ENCODE data around the gene CNOT1.
A peak's percentile ranks its signal among the peaks of the same experiment; 100 is the strongest.
"Not testable (repeated sequence)": the region's sequence is repeated elsewhere in the genome, so short reads cannot be mapped to it uniquely, and the experiment has no call there.

Gene CNOT1

DNA sequence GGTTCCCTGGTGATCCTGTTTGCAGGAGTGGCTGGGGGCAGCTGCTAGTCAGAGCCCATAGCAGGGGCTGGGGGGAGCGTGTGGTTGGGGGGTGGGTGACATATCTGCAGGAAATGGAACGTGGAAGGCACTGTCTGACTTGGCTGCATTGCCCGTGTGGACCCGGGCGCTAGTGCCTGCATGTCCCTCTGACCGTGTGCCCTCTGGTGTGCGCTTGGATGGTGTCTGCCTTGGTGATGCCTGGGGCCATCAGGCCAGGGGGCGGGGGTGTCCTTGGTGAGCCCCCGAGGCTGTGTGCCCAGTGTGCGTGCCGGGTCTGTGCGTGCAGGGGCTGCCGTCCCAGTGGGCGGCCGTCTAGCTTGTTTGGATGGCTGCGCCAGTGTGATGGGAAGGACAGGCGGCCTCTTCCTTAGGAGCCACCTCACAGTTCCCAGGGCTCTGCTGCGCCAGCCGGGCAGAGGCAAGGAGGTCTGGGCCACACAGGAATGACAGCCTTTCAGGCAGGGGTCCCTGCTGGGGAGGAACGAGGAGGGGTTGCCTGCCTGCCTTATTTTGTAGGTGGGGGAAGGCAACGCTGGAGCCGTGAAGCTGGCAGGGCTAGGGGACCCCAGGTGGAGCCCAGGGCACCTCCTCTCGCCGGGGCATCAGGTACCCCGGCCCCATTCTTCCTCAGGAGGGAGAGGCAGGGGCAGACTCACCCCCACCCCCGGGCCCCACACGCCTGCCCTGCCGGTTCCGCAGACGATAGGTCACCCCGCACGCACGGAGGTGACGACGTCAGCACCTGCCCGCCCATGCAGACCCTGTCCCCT is 129.0 kb downstream of the CNOT1 start:
- no peak for DNase-seq

DNA sequence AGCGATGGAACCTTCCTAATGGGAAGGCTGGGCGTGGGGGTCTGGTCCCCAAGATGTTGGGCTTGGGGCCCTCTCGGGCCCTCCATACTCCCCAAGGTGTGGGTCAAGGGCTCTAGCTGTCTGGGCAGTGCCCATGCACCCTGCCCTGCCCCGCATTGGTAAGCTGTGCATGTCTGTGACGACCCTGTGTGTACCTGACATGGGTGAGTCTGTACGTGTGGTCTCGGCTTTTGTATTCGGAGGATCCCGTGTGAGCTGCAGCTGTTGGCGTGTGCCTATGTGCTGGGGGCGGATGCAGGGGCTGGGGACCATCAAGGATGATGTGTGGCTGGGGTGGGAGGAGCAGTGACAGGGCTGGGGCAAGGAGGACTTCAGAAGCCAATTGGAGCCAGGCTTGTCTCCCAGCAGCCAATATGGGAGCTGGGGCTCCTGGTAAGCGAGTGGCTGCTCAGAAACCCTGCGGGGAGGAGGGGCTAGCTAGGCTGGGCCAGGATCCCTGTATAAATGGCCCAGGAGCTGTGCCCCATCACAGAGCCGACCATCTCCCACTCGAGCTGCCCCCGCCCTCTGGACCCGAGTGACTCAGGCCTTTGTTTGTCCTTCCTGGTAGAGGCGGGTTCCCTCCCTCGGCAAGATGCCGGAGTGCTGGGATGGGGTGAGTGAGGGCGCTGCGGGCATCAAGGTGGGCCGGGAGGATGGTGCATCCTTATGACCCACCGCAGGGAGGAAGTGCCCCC is 129.8 kb downstream of the CNOT1 start, which contains the start of gene NDRG4:
NDRG4 (plus strand) TSS at position 529 of the 737 bp plus-strand sequence; CDS start at position 635, 106 bp downstream.
- no peak for DNase-seq

DNA sequence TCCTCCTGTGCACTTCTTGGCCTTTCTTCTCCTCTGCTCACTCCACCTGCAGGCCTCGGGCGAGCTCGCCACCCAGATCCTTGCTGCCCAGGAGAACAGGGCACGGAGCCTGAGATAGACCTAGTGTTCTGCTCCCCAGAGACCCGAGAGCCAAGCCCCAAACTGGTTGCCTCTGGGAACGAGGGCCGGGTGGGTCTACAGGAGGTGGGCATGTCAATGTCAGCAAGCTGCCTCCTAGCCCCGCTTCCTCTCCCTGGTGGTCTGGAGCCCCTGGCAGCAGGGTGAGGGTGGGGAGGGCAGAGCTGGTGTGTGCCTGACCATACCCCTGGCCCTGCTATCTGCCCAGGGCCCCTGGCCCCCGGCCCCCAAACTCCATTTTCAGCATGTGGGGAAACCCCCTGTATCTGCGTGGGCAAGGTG is 130.5 kb downstream of the CNOT1 start:
- no peak for DNase-seq

DNA sequence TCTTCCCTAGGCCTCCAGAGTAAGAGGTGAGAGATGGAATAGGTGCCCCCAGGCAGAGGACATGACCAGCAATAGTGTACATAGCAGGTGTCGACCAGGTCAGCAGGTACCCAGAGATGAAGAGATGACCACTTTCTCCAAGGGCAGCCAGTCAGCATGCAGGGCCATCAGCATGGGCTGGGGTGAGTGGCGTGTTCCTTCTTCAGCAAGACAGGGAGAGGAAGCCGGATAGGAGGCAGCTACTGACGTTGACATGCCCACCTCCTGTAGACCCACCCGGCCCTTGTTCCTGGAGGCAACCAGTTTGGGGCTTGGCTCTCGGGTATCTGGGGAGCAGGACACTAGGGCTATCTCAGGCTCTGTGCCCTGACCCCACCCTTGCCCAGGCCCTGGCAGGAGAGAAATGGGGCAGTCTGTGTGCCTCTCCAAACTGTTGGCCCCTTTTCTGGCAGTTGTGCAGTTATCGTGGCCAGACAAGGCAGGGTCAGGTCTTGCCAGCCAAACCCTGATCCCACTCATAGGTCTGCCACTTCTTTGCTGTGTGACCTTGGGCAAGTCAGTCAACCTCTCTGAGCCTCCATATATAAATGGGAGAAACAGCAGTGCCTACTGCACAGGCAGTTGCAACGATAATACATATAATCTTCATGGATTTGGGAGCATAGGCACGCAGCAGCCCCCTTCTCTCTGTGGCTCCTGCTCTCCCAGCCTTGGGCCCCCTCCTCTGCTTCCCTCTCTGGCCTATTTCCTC is 131.1 kb downstream of the CNOT1 start:
- DNase-seq = no peak

DNA sequence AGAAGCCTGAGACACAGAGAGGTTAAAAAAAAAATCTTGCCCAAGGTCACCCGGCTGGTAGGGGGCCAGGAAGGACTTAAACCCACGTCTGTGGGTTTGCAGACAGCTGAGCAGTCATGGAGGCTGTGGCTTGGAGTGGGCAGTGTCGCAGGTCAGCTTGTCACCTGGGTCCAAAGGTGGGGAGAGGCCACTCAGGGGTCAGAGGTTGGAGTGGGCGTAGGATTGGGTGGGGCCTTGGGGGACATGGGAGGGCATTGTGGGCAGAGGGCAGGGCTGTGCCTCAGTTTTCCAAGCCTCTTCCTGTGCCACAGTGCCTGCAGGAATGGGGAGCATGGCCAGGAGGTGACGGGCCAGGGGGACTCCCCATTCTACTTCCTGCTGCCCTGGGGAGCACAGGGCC is 131.7 kb downstream of the CNOT1 start:
- DNase-seq = no peak

DNA sequence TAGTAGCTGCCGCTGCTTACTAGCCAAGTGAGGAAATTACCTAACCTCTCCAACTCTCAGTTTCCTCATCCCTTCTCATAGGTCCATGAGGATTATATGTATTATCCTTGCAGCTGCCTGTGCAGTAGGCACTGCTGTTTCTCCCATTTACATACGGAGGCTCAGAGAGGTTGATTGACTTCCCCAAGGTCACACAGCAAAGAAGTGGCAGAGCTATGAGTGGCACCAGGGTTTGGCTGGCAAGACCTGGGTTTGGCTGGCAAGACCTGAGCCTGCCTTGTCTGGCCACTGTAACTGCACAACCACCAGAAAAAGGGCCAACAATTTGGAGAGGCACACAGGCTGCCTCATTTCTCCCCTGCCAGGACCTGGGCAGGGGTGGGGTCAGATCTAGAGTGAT is 132.2 kb downstream of the CNOT1 start:
- no peak for DNase-seq

DNA sequence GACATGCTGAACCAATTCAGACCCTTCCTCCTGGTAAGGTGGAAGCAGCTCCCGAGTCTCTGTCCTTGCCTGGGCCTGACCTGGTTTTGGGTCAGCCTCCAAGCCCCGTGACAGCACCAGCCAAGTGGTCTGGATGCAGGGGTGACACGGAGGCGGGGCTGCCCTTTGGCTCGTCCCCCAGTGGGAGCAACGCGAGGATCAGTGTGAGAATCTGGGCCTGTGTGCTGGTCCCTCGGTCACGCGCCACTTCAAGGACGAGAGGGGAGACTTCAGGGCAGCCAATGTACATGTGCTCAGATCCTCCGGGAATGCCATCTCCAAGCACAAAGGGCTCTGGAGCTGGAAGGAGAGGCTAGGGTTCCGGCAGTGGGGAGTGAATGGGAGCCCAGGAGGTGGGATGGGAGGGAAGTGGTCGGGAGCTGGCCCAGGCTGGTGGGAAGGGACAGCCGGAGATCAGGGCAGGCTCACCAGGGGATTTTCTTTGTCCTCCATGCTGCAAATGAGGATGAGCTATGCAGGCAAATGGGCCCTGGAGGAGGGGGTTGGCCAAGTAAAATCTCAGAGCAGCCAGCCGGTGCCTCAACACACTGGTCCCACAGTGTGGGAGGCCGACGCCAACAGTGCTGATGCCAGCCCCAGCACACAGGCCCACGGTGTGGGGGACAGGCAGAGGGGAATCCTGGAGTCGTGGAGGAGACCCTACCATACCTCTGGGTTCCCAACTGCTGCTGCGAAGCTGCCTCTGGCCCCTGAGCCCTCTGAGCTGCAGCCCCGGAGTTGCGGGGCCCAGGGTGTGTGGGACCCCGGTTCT is 133.9 kb downstream of the CNOT1 start:
- DNase-seq = no peak

DNA sequence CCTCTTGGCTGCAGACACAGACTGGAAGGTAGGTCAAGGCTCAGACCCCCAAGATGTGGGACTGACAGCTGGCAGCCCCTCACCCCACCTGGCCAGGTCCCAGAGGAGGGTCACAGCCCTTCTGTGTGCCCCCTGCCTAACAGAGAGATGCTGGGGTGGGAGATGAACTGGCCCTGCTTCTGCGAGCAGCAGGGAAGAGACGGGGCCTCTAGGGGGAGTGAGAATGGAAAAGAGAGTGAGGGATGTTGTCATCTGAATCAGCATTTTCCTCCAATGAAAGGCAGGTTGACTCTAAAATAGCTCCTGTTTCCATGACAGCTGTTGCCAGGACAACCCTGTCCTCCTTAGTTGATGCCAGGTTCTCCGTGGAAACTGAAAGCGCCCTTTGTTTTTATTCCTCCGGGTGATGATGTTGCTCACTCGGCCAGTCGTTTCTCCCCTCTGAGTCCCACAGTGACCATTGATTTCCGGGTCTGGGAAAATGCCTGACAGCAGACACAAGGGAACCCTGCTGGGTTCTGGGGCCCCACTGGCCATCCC is 134.6 kb downstream of the CNOT1 start:
- DNase-seq = peak; percentile 30

DNA sequence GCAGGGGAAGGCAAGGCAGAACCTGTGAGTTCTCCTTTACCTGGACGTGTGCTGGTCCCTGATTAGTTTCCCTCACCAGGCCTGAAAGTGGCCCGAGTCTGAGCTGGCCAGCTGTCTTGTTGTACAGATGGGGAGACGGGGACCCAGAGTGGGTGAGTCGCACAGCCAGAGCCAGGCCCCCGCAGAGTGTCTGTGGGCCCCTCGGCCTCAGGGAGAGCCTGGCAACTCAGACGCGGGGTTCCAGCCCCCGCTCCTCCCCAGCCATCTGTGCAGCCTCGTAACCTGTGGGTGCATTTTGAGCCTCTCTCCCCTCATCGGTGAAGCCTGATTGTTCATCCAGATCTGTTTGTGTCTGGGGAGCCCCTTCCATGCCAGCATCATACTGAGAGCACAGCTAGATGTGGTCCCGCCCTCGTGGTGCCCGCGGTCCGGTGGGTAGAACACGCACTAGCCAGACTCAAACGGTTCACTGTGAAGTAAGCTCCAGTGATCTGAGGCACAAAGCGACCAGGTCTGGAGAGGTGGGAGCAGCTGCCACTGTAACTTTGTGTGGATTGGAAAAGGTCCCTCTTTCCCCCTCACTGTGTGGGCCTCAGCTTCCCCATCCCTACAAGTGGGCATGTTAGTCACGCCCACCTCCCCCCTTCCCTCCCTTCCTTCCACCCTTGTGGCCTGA is 135.7 kb downstream of the CNOT1 start:
- DNase-seq = no peak

DNA sequence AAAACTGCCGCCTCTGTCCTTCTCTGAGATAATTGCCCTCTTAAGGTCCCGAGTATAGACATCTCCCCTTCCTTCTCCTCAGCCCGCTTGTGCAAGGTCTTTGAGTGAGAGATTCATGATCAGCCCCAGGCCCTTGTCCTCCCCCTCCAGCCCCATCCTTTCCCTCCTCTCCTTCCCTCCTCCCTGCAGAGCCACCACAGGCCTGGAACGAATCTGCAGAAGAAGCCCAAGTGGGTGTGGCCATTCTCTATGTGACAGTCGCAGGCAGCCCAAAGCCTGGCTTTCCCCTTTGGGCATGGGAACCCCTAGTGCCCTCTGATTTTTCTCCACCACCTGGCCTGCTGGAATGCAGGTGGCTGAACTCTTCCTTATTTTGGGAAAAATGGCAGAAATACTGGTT is 136.9 kb downstream of the CNOT1 start:
- no peak for DNase-seq

DNA sequence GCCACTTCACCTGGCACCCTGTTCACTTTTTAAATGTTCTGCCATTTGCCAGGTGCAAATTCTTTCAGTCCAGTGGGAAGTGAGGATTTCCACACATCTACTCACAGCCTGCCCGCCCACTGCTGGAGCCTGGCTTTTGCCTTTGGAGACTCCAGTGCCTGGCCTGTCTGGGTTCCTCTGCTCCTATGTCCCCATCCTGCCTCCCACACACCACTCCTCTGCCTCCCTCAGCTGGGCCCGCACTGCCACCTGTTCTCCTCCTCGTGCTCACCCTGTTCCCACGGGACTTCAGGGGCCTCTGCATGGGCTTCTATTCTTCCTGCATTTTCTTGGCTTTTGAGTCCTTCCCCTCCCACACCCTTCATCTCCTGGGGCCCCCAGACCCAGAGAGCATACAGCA is 137.6 kb downstream of the CNOT1 start:
- DNase-seq = no peak

DNA sequence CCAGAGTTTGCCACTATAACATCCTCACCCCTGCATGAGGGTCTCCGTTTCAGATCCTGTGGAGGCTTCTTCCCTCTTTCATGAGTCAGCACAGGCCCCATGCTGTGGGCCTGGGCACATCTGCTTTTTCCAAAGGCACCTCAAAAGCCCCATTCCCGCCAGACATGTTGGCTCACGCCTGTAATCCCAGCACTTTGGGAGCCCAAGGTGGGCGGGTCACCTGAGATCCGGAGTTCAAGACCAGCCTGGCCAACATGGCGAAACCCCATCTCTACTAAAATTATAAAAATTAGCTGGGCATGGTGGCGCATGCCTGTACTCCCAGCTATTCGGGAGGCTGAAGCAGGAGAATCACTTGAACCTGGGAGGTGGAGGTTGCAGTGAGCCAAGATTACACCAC is 139.1 kb downstream of the CNOT1 start:
- DNase-seq = not testable (repeated sequence)

DNA sequence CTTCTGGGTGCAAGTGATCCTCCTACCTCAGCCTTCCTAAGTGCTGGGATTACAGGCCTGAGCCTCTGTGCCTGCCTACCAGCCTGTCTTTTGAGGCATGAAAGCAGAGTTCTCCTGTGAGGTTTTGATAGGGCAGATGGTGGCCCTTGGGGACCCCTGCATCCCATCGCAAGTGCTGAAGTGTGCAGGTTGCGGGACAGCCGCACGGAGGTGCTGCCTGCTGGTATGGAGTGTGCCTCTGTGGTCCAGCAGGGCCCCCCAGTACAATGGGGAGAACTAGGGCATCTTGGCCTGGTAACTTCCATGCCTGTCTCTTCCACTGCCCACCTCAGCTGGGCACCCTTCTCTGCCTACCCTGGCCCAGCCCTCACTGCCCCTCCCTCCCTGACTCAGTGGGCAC is 139.6 kb downstream of the CNOT1 start:
- DNase-seq = no peak

DNA sequence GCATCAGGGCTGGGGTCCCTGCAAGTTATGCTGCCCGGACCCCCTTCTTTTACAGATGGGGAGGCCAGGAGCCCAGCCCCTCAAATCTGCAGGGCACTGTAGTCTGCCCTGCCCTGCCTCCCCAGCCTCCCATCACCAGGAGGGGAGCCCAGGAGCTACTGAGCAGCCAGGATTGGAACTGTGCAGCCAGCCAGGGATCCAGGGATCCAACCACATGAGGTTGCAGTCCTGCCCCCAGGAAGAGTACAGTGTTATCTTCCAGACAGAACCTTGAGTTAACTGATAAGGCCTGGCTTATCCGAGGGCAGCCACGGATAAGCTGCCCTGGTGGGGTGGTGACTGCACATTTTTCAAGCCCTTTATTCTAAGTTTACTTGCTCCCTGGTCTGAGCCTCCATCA is 141.1 kb downstream of the CNOT1 start:
- no peak for DNase-seq

DNA sequence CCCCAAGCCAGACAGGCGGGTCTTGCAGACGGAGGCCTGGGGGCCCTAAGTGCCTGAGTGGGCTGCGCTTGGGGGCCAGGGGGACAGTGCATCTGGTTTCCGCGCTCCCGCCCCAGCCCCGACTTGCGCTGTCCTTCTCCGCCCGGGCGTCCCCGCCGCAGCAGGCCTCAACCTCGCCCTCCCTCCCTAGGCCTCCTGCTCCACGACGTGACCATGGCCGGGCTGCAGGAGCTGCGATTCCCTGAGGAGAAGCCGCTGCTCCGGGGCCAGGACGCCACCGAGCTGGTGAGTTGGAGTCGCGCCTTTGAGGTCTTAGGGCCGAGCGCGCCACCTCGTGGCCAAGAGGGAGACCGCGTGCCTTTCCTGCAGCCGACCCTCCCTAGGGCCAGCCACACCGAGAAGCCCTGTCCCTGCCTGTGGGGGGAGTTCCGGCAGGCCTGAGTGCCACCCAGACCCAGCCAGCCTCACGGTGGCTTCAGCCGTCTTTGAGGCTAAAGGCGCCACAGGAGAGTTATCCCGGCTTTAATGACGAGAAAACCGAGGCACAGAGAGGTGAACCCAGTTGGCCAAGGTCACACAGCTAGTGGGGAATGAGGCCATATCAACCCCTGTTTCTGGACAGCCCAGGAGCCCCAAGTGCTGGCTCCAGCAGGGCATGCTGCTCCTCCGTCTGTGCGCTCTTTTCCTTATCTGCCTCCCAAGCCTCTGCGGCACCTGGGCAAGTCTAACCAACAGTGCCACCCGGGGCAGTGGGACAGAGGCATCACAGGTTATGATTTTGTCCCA is 141.9 kb downstream of the CNOT1 start:
- DNase-seq = peak; percentile 14

DNA sequence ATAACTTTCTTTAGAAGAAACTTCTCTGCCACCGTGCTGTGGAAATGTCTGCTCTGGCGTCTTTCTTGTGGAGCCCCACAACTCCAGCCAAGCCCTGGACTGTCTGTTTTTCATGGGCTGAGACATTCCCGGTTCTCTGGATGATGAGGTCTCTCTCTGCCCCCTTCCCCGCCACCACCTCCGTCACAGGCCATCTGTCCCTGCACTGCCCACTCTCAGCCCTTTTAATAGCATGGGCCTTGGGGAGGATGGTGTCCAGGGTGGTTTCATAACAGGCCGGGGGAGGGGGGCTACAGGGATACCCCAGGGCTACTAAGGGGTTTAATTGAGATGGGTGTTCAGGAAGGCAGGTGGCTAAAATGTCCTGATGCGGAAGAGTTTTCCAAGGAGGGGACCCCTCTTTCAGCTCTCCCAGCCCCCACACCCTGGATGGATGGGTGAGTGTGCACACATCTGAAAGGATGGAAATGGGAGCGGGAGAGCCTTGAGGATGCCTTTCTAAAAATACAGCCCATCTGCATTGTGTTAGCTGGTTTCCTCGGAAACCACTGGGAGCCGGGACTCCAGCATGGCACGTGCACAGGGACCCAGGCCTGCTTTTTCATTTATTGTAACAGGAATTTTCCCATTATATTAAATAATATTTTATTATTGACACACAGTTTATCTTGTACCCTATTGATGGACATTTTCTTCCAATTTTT is 144.3 kb downstream of the CNOT1 start:
- no peak for DNase-seq

DNA sequence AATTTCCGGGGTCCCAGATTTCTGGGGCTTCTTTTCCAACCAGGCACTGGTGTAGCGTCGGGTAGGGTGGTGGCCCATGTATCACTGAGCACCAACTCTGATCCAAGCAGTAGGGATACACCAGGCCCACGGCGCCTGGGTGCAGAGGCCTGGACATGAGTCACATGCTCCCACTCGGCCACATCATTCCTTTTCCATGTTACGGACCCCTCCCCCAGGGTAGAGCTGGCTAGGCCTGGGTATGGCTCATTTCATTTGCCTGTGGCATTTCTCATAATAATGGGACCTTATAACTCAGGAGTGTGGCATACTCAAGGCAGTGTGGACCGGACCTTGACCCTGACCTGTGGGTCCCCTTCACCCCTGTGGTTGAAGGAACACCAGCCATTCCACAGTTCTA is 147.7 kb downstream of the CNOT1 start:
- DNase-seq = no peak

DNA sequence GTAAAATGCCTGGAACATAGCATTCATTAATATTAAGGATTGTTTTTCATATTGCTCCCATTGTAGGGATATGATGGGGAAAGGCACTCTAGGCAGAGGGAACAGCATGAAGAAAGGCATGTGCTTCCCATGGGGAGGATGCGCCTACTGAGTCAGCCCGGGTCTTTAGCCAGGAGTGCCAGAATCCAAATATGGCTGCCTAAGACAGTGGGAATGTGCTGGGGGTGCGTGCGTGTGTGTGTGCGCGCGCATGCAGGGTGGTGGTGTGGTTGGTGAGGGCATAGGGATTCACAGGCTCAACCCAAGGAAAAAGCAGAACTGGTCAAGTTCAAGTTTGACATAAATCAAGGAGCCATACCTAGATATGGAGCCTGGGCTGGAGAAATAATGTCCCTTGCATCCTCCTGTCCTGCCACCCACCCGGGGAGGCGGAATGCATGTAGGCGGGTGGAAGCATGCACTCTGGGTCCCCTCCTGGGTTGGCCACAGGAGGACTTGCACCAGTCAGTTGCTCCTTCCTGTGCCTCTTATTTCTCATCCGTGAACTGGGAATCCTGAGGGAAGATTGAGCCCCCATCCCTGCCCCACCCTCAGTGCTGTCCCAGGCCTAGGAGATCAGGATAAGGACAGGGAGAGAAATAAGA is 148.3 kb downstream of the CNOT1 start:
- DNase-seq = no peak

DNA sequence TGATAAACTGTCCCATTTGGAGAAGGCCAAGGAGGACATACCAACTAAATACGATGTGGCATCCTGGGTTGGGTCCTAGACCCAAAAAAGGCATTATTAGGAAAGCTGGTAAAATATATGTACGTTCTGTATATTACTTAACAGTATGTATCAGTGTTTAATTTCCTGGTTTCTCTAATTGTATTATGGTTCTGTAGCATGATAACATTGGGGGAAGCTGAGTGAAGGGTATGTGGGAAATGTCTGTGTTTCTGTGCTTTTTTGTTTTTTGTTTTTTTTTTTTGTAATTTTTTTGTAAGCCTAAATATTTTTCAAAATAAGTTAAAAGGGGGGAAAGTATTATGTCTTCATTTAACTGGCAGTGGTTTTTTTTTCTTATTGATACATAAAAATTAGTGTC is 151.2 kb downstream of the CNOT1 start:
- DNase-seq = no peak

DNA sequence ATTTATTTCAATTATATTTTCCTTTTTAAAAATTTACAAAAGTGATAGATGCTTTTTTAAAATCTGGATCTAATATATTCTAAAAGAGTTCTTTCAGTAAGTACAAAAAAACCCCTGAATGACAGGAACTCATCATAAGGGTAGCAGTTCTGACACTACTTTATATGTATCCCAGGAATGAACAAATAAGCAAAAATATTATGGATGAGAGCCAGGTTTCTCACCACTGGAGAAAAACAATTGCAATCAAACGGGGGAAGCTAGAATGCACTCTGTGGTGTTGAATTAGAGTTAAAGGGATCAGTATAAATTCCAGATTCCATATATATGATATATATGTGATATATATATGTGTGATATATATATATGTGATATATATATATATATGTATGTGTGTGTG is 152.8 kb downstream of the CNOT1 start:
- no peak for DNase-seq

Measured in NCI-H2029 treated with DMSO at 0.1 percent for 48 hours (cell line).